ENCODE data around the gene ABCC3.
A peak's percentile ranks its signal among the peaks of the same experiment; 100 is the strongest.

ABCC3 gene

GRCh38 chr17:50627782-50628601 lies 6.7 kb upstream of the ABCC3 start:
- Histone ChIP-seq H3K27ac (ENCODE audit: low read length) (no peak overlapping the region), H3K4me3 (ENCODE audit: low read length) (no peak overlapping the region), H3K36me3 (ENCODE audit: control insufficient read depth, insufficient read depth, low read length) (no peaks in the 10 kb centered on the region), H3K4me1 (ENCODE audit: control insufficient read depth, insufficient read depth, low read length) (peaks cover 8% of the 10 kb centered on the region; the same call in 1 of the 2 replicates), H3K27me3 (ENCODE audit: control insufficient read depth, insufficient read depth, low read length) (no peaks in the 10 kb centered on the region), H3K9me3 (ENCODE audit: control insufficient read depth, insufficient read depth, low read length) (no peaks in the 10 kb centered on the region)
- no CpG with 5 or more reads among the region's 17 CpGs for WGBS (ENCODE audit: insufficient coverage, insufficient read length)
- no peak for DNase-seq (ENCODE audit: low read depth, low spot score)

- Histone ChIP-seq H3K9me3 (ENCODE audit: control insufficient read depth, insufficient read depth, low read length) (no peaks in the 10 kb centered on the region), H3K27ac (ENCODE audit: low read length) (no peak overlapping the region), H3K36me3 (ENCODE audit: control insufficient read depth, insufficient read depth, low read length) (no peaks in the 10 kb centered on the region), H3K4me3 (ENCODE audit: low read length) (no peak overlapping the region), H3K4me1 (ENCODE audit: control insufficient read depth, insufficient read depth, low read length) (peaks cover 8% of the 10 kb centered on the region; the same call in 1 of the 2 replicates), H3K27me3 (ENCODE audit: control insufficient read depth, insufficient read depth, low read length) (peaks cover 15% of the 10 kb centered on the region; the same call in 1 of the 2 replicates)
- no CpG with 5 or more reads among the region's 6 CpGs for WGBS (ENCODE audit: insufficient coverage, insufficient read length)
- DNase-seq (ENCODE audit: low read depth, low spot score) = no peak
These were observed 4.8 kb upstream of the ABCC3 start for GRCh38 chr17:50629902-50630301.

- WGBS (ENCODE audit: insufficient coverage, insufficient read length) = 100% methylated on average over 1 of the region's 7 CpGs
- DNase-seq (ENCODE audit: low read depth, low spot score) = no peak
- Histone ChIP-seq H3K27ac (ENCODE audit: low read length) (no peak overlapping the region), H3K27me3 (ENCODE audit: control insufficient read depth, insufficient read depth, low read length) (peaks cover 22% of the 10 kb centered on the region), H3K9me3 (ENCODE audit: control insufficient read depth, insufficient read depth, low read length) (no peaks in the 10 kb centered on the region), H3K36me3 (ENCODE audit: control insufficient read depth, insufficient read depth, low read length) (no peaks in the 10 kb centered on the region), H3K4me3 (ENCODE audit: low read length) (no peak overlapping the region), H3K4me1 (ENCODE audit: control insufficient read depth, insufficient read depth, low read length) (peaks cover 8% of the 10 kb centered on the region; the same call in 1 of the 2 replicates)
These were observed 4.0 kb upstream of the ABCC3 start for GRCh38 chr17:50630524-50631194.

- Histone ChIP-seq H3K27me3 (ENCODE audit: control insufficient read depth, insufficient read depth, low read length) (peaks cover 26% of the 10 kb centered on the region), H3K27ac (ENCODE audit: low read length) (no peak overlapping the region), H3K9me3 (ENCODE audit: control insufficient read depth, insufficient read depth, low read length) (no peaks in the 10 kb centered on the region), H3K4me3 (ENCODE audit: low read length) (no peak overlapping the region), H3K4me1 (ENCODE audit: control insufficient read depth, insufficient read depth, low read length) (0 out of 2 replicates have a peak, but pooled peaks cover 5% of the 10 kb centered on the region), H3K36me3 (ENCODE audit: control insufficient read depth, insufficient read depth, low read length) (no peaks in the 10 kb centered on the region)
- WGBS (ENCODE audit: insufficient coverage, insufficient read length) = no CpG with 5 or more reads among the region's 11 CpGs
- DNase-seq (ENCODE audit: low read depth, low spot score) = no peak
These were observed 3.3 kb upstream of the ABCC3 start for GRCh38 chr17:50631195-50631907.

- H3K4me1 ChIP-seq (ENCODE audit: control insufficient read depth, insufficient read depth, low read length) = 0 out of 2 replicates have a peak, but pooled peaks cover 5% of the 10 kb centered on the region
- no peak for DNase-seq (ENCODE audit: low read depth, low spot score)
- H3K27me3 ChIP-seq (ENCODE audit: control insufficient read depth, insufficient read depth, low read length) = peaks cover 26% of the 10 kb centered on the region
These were observed 2.6 kb upstream of the ABCC3 start for GRCh38 chr17:50631908-50632571.

GRCh38 chr17:50632637-50633036 lies 2.0 kb upstream of the ABCC3 start:
- H3K9me3 ChIP-seq (ENCODE audit: control insufficient read depth, insufficient read depth, low read length) = no peaks in the 10 kb centered on the region
- no CpG with 5 or more reads among the region's 5 CpGs for WGBS (ENCODE audit: insufficient coverage, insufficient read length)
- H3K36me3 ChIP-seq (ENCODE audit: control insufficient read depth, insufficient read depth, low read length) = no peaks in the 10 kb centered on the region
- H3K27ac ChIP-seq (ENCODE audit: low read length) = no peak overlapping the region
- DNase-seq (ENCODE audit: low read depth, low spot score) = no peak
- peaks cover 26% of the 10 kb centered on the region for H3K27me3 ChIP-seq (ENCODE audit: control insufficient read depth, insufficient read depth, low read length)
- H3K4me3 ChIP-seq (ENCODE audit: low read length) = no peak overlapping the region
- H3K4me1 ChIP-seq (ENCODE audit: control insufficient read depth, insufficient read depth, low read length) = 0 out of 2 replicates have a peak, but pooled peaks cover 5% of the 10 kb centered on the region

More at GRCh38 chr17:50631908-50632571, 2.6 kb upstream of the ABCC3 start:
- H3K36me3 ChIP-seq (ENCODE audit: control insufficient read depth, insufficient read depth, low read length) = no peaks in the 10 kb centered on the region
- H3K27ac ChIP-seq (ENCODE audit: low read length) = no peak overlapping the region
- H3K9me3 ChIP-seq (ENCODE audit: control insufficient read depth, insufficient read depth, low read length) = no peaks in the 10 kb centered on the region
- WGBS (ENCODE audit: insufficient coverage, insufficient read length) = no CpG with 5 or more reads among the region's 9 CpGs
- no peak overlapping the region for H3K4me3 ChIP-seq (ENCODE audit: low read length)

GRCh38 chr17:50633683-50634082 lies 998 bp upstream of the ABCC3 start:
- Histone ChIP-seq H3K36me3 (ENCODE audit: control insufficient read depth, insufficient read depth, low read length) (no peaks in the 10 kb centered on the region), H3K27me3 (ENCODE audit: control insufficient read depth, insufficient read depth, low read length) (peaks cover 26% of the 10 kb centered on the region), H3K27ac (ENCODE audit: low read length) (no peak overlapping the region), H3K9me3 (ENCODE audit: control insufficient read depth, insufficient read depth, low read length) (no peaks in the 10 kb centered on the region), H3K4me1 (ENCODE audit: control insufficient read depth, insufficient read depth, low read length) (no peaks in the 10 kb centered on the region), H3K4me3 (ENCODE audit: low read length) (no peak overlapping the region)
- DNase-seq (ENCODE audit: low read depth, low spot score) = no peak
- WGBS (ENCODE audit: insufficient coverage, insufficient read length) = no CpG with 5 or more reads among the region's 9 CpGs

- H3K27ac ChIP-seq (ENCODE audit: low read length) = no peak overlapping the region
These were observed 442 bp downstream of the ABCC3 start for GRCh38 chr17:50634915-50635731.

GRCh38 chr17:50635732-50635981 lies 976 bp downstream of the ABCC3 start:
- no CpG with 5 or more reads among the region's 3 CpGs for WGBS (ENCODE audit: insufficient coverage, insufficient read length)
- no peak overlapping the region for H3K27ac ChIP-seq (ENCODE audit: low read length)
- no peaks in the 10 kb centered on the region for H3K9me3 ChIP-seq (ENCODE audit: control insufficient read depth, insufficient read depth, low read length)
- H3K36me3 ChIP-seq (ENCODE audit: control insufficient read depth, insufficient read depth, low read length) = no peaks in the 10 kb centered on the region
- peaks cover 26% of the 10 kb centered on the region for H3K27me3 ChIP-seq (ENCODE audit: control insufficient read depth, insufficient read depth, low read length)
- H3K4me3 ChIP-seq (ENCODE audit: low read length) = no peak overlapping the region
- no peak for DNase-seq (ENCODE audit: low read depth, low spot score)
- H3K4me1 ChIP-seq (ENCODE audit: control insufficient read depth, insufficient read depth, low read length) = 0 out of 2 replicates have a peak, but pooled peaks cover 2% of the 10 kb centered on the region

More at GRCh38 chr17:50634915-50635731, 442 bp downstream of the ABCC3 start:
- Histone ChIP-seq H3K4me1 (ENCODE audit: control insufficient read depth, insufficient read depth, low read length) (0 out of 2 replicates have a peak, but pooled peaks cover 2% of the 10 kb centered on the region), H3K36me3 (ENCODE audit: control insufficient read depth, insufficient read depth, low read length) (no peaks in the 10 kb centered on the region), H3K9me3 (ENCODE audit: control insufficient read depth, insufficient read depth, low read length) (no peaks in the 10 kb centered on the region), H3K4me3 (ENCODE audit: low read length) (peak overlapping the region; percentile 51; the same call in 1 of the 2 replicates), H3K27me3 (ENCODE audit: control insufficient read depth, insufficient read depth, low read length) (peaks cover 26% of the 10 kb centered on the region)
- WGBS (ENCODE audit: insufficient coverage, insufficient read length) = no CpG with 5 or more reads among the region's 52 CpGs
- no peak for DNase-seq (ENCODE audit: low read depth, low spot score)

Measured in iPS DF 6.9 (cell line).